ENCODE data around the gene SPAAR.
"Not testable (repeated sequence)": the region's sequence is repeated elsewhere in the genome, so short reads cannot be mapped to it uniquely, and the experiment has no call there.

The SPAAR gene

DNA sequence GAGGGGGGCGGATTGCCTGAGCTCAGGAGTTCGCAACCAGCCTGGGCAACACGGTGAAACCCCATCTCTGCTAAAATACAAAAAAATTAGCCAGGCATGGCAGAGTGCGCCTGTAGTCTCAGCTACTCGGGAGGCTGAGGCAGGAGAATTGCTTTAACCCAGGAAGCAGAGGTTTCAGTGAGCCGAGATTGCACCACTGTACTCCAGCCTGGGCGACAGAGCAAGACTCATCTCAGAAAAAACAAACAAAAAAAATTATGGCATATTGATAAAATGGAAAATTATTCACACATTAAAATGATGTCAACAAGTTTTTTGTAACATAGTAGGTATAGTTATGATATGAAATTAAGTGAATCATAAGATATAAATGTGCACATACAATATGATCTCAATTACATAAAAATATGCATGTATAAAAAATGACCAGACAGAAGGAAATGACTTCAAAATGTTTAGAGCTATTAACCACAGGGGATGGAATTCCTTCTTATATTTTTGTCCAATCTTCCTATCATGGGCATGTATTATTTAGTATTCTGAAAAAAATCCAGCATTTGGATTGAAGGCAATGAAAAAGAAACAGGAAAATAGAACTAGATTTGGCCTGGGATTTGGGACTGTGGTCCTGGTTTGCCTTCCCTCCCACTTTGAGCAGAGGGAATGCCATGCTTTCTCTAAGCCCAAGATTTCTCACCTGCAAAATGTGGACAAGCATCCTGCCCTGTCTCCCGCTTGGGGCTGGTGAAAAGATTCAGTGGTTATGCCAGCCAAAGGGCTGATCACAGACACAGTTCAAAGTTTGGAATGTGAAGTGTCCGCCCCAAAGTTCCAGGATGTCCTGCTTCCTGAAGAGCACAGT is 19.5 kb downstream of the SPAAR start:
- H3K9me3 Mint-ChIP-seq = no peaks in the 10 kb centered on the region
- no peak for ATAC-seq
- H3K36me3 Mint-ChIP-seq = no peaks in the 10 kb centered on the region
- H3K27ac Mint-ChIP-seq = no peak overlapping the region
- no peak overlapping the region for H3K4me3 Mint-ChIP-seq
- H3K27me3 Mint-ChIP-seq = peaks cover 37% of the 10 kb centered on the region
- H3K4me1 Mint-ChIP-seq = no peaks in the 10 kb centered on the region

GRCh38 chr9:35929453-35929718 is 20.1 kb downstream of the SPAAR start:
- H3K4me1 Mint-ChIP-seq = no peaks in the 10 kb centered on the region
- H3K27ac Mint-ChIP-seq = no peak overlapping the region
- H3K27me3 Mint-ChIP-seq = peaks cover 41% of the 10 kb centered on the region
- no peak overlapping the region for H3K4me3 Mint-ChIP-seq
- no peaks in the 10 kb centered on the region for H3K9me3 Mint-ChIP-seq
- H3K36me3 Mint-ChIP-seq = no peaks in the 10 kb centered on the region
- no peak for ATAC-seq

GRCh38 chr9:35930521-35930920 is 21.2 kb downstream of the SPAAR start:
- no peak overlapping the region for H3K4me3 Mint-ChIP-seq
- no peaks in the 10 kb centered on the region for H3K36me3 Mint-ChIP-seq
- no peak overlapping the region for H3K27ac Mint-ChIP-seq
- no peaks in the 10 kb centered on the region for H3K4me1 Mint-ChIP-seq
- peaks cover 35% of the 10 kb centered on the region for H3K27me3 Mint-ChIP-seq
- H3K9me3 Mint-ChIP-seq = no peaks in the 10 kb centered on the region
- ATAC-seq = no peak

- Mint-ChIP-seq H3K4me3 (no peak overlapping the region), H3K36me3 (no peaks in the 10 kb centered on the region), H3K27me3 (peaks cover 30% of the 10 kb centered on the region), H3K4me1 (no peaks in the 10 kb centered on the region), H3K9me3 (no peaks in the 10 kb centered on the region), H3K27ac (no peak overlapping the region)
- ATAC-seq = no peak
These were observed 21.7 kb downstream of the SPAAR start for GRCh38 chr9:35930989-35931388.

DNA sequence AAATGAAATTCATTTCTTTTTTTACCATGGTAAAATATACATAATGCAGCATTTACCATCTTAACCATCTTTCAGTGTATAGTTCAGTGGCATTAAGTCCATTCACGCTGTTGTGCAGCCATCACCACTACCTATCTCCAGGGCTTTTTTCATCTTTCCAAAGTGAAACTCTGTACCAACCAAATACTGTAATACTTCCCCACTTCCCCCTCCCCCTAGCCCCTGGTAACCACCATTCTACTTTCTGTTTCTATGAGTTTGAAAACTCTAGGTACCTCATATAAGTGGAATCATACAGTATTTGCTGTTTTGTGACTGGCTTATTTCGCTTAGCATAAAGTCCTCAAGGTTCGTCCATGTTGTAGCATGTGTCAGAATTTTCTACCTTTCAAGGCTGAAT is 23.4 kb downstream of the SPAAR start:
- Mint-ChIP-seq H3K4me3 (no peak overlapping the region), H3K36me3 (no peaks in the 10 kb centered on the region), H3K27me3 (peaks cover 13% of the 10 kb centered on the region), H3K27ac (no peak overlapping the region), H3K4me1 (peaks cover 8% of the 10 kb centered on the region), H3K9me3 (peaks cover 3% of the 10 kb centered on the region)
- no peak for ATAC-seq

- no peak for ATAC-seq
- Mint-ChIP-seq H3K36me3 (no peaks in the 10 kb centered on the region), H3K4me3 (no peak overlapping the region), H3K27ac (no peak overlapping the region), H3K9me3 (peaks cover 3% of the 10 kb centered on the region), H3K27me3 (peaks cover 10% of the 10 kb centered on the region), H3K4me1 (peaks cover 8% of the 10 kb centered on the region)
These were observed 24.3 kb downstream of the SPAAR start for GRCh38 chr9:35933550-35934067.

GRCh38 chr9:35934069-35934468 is 24.8 kb downstream of the SPAAR start:
- not testable (repeated sequence) for H3K9me3 Mint-ChIP-seq, H3K27ac Mint-ChIP-seq, H3K4me3 Mint-ChIP-seq, H3K4me1 Mint-ChIP-seq, H3K27me3 Mint-ChIP-seq, ATAC-seq, H3K36me3 Mint-ChIP-seq

DNA sequence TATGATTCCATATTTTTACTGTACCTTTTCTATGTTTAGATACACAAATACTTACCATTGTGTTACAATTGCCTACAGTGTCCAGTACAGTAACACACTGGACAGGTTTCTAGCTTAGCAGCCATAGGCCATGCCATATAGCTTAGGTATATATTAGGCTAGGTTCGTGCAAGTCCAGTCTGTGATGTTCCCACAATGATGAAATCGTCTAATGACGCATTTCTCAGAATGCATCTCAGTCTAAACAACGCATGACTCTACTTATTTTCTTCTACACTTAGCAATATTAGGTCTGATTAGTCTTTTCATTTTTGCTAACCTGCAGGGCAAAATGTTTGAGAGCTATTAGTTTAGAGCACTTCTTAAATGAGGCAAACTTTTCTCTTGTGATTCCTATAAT is 26.0 kb downstream of the SPAAR start:
- Mint-ChIP-seq H3K4me1 (peaks cover 8% of the 10 kb centered on the region), H3K36me3 (no peaks in the 10 kb centered on the region)
- no peak for ATAC-seq

DNA sequence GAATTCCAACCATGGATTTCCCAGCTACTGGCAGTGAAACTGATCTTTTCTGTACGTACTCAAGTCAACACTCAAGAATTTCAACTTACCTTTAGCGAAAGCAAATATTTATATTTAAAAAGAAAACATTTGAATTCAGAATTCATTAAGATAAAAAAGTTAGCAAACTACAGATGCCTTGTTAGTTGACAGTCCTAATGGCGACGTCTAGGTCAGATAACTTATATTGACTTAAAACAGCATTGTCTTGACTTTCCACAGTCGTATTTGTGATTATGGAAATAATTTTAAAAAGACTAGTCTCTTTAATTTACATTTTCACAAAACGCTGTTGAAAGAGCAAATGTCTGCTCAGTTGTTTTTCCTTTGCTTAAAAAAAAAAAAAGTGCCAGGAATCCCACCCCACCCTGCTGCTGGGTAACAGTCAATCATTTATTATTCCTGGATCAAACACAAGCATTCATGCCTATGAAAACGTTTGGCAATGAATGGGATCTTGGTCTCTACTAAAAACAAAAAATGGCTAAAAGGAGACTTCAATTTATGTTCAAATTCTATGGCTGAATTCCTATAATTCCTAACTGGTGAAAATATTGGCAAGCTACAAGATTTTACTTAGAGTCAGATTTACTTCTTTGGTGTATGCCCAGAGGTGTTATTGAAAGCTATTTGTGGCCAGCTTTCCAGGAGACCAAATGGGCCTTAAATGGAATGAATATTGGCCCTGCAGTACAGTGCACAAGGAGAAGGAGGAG is 26.6 kb downstream of the SPAAR start:
- Mint-ChIP-seq H3K4me1 (peaks cover 8% of the 10 kb centered on the region), H3K27ac (no peak overlapping the region), H3K27me3 (peaks cover 10% of the 10 kb centered on the region), H3K4me3 (no peak overlapping the region), H3K36me3 (no peaks in the 10 kb centered on the region), H3K9me3 (peaks cover 3% of the 10 kb centered on the region)
- no peak for ATAC-seq

More for the DNA sequence above, 26.0 kb downstream of the SPAAR start:
- no peak overlapping the region for H3K4me3 Mint-ChIP-seq
- peaks cover 3% of the 10 kb centered on the region for H3K9me3 Mint-ChIP-seq
- H3K27me3 Mint-ChIP-seq = peaks cover 10% of the 10 kb centered on the region
- no peak overlapping the region for H3K27ac Mint-ChIP-seq

GRCh38 chr9:35937227-35937626 is 27.9 kb downstream of the SPAAR start:
- peak; percentile 67 for ATAC-seq
- H3K36me3 Mint-ChIP-seq = no peaks in the 10 kb centered on the region
- no peak overlapping the region for H3K27ac Mint-ChIP-seq
- H3K27me3 Mint-ChIP-seq = peaks cover 10% of the 10 kb centered on the region
- H3K4me1 Mint-ChIP-seq = peaks cover 8% of the 10 kb centered on the region
- H3K9me3 Mint-ChIP-seq = peaks cover 3% of the 10 kb centered on the region
- no peak overlapping the region for H3K4me3 Mint-ChIP-seq

DNA sequence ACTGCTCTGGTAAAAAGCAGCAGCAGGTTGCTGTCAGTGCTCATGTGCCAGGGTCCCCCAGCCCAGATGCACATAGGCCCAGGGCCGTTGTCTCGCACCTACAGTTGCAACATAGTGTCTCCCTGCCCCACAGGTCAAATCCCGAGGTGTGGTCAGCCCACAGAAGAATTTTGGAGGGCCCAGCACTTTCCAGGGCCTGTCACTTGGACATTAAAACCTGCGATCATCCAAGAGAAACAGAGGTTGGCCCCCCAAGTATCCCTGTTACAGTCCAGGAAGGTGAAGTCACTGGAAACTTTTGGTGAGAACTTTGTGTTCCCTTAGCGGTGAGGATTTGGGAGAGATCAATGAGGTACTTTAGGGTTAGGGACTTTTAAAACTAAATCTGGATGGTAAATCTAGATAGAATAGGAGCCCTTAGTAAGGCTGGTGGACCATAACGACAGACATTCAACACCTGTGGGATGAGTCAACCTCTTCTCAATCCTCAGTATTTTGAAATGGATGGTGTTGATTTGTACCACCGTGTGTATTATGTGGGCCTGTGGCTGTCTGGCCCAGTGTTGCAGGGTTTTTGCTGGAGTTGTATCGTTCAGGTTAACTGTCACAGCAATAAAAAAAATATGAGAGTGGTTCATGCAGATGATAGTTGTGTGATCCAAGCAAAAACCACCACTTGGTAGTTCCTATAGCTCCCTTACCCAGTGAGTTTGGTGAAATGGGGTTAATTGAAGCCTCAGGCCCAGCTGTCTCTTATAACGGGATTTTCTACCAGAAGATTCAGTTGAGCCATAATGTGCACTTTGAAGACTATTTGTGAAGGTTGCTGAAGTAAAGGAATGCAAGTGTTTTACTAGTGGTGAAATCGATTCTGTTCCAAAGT is 29.4 kb downstream of the SPAAR start:
- peaks cover 3% of the 10 kb centered on the region for H3K9me3 Mint-ChIP-seq
- H3K4me3 Mint-ChIP-seq = no peak overlapping the region
- no peak for ATAC-seq
- peaks cover 8% of the 10 kb centered on the region for H3K4me1 Mint-ChIP-seq
- H3K36me3 Mint-ChIP-seq = no peaks in the 10 kb centered on the region
- H3K27ac Mint-ChIP-seq = no peak overlapping the region
- peaks cover 16% of the 10 kb centered on the region for H3K27me3 Mint-ChIP-seq

GRCh38 chr9:35939679-35940250 is 30.5 kb downstream of the SPAAR start:
- Mint-ChIP-seq H3K4me1 (peaks cover 8% of the 10 kb centered on the region), H3K9me3 (peaks cover 3% of the 10 kb centered on the region), H3K27me3 (peaks cover 21% of the 10 kb centered on the region)

DNA sequence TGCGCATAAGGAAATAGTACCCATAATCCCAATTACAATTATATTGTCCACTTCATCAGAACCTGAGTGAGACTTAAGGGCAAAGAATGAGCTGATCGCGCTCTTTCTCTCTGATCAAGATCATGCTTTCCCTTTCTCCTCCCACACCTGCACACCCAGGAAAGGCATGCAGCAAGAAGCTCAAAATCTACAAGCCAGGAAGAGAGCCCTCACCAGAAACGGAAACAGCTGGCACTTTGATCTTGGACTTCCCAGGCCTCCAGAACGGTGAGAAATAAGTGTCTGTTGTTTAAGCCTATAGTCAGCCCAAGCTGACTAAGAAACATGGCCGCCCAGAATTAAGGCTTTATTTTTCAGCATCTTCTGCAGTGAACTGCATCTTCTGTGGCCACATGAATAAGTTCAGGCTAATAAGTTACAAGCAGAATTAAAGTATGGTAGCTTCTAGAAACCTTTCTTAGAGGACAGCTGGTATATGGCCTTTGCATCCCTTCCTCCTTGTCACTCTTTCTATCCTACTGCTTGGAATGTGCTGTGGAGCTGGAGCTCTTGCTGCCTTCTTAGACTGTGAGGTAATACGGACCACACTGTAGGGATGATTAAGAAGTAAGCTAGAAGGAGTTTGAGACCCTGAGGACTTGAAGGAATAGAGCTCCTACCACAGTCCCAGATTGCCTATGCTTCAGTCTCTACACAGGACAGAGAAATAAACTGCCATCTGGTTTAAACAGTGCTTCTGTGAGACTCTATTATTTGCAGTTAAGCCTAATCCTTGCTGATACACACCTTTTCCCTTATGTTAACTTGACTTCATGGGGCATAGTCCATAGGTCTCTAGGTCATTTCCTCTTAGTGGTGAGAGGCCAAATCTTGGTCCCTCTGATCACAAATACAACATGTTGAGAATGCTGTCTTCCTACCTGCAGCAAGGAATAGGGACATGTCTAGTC is 31.4 kb downstream of the SPAAR start:
- H3K4me1 Mint-ChIP-seq = peaks cover 12% of the 10 kb centered on the region
- H3K27ac Mint-ChIP-seq = no peak overlapping the region
- no peak overlapping the region for H3K4me3 Mint-ChIP-seq
- ATAC-seq = no peak
- no peaks in the 10 kb centered on the region for H3K36me3 Mint-ChIP-seq
- peaks cover 30% of the 10 kb centered on the region for H3K27me3 Mint-ChIP-seq
- H3K9me3 Mint-ChIP-seq = peaks cover 3% of the 10 kb centered on the region

More at GRCh38 chr9:35939679-35940250, 30.5 kb downstream of the SPAAR start:
- H3K27ac Mint-ChIP-seq = no peak overlapping the region
- no peaks in the 10 kb centered on the region for H3K36me3 Mint-ChIP-seq
- ATAC-seq = no peak
- H3K4me3 Mint-ChIP-seq = no peak overlapping the region

- Mint-ChIP-seq H3K4me3 (no peak overlapping the region), H3K9me3 (no peaks in the 10 kb centered on the region), H3K36me3 (no peaks in the 10 kb centered on the region), H3K27me3 (peaks cover 33% of the 10 kb centered on the region), H3K4me1 (peaks cover 9% of the 10 kb centered on the region), H3K27ac (no peak overlapping the region)
- no peak for ATAC-seq
These were observed 33.0 kb downstream of the SPAAR start for GRCh38 chr9:35942286-35942685.
